ENCODE results near the gene CSF1.

GRCh38 chr1:109926662-109927300 is 16.1 kb downstream of the CSF1 start:
- TF ChIP-seq CTCF (IDR thresholded peaks at IDR 0.05; ENCODE audit: extremely low read depth in 1 of 2, insufficient read depth in 1 of 2, low read depth in 1 of 2, low read length in 2 of 2) (no peak), FOS (IDR thresholded peaks at IDR 0.05; ENCODE audit: borderline replicate concordance, insufficient read depth, low read length) (no peak), MAX (IDR thresholded peaks at IDR 0.05; ENCODE audit: insufficient read depth, insufficient read length) (no peak), POLR2AphosphoS5 (IDR thresholded peaks at IDR 0.05; ENCODE audit: insufficient read depth, low read depth, low read length) (no peak), EZH2 (IDR thresholded peaks at IDR 0.05; ENCODE audit: borderline replicate concordance, low read depth, low read length, severe bottlenecking) (no peak)
